Measurements from ENCODE around the gene SIM1.

GRCh38 chr6:100336876-100337275 lies 127.8 kb downstream of the SIM1 start:
- TF ChIP-seq EZH2 (IDR thresholded peaks at IDR 0.05; ENCODE audit: borderline replicate concordance) = no peak
- TF ChIP-seq, protein P1, sequence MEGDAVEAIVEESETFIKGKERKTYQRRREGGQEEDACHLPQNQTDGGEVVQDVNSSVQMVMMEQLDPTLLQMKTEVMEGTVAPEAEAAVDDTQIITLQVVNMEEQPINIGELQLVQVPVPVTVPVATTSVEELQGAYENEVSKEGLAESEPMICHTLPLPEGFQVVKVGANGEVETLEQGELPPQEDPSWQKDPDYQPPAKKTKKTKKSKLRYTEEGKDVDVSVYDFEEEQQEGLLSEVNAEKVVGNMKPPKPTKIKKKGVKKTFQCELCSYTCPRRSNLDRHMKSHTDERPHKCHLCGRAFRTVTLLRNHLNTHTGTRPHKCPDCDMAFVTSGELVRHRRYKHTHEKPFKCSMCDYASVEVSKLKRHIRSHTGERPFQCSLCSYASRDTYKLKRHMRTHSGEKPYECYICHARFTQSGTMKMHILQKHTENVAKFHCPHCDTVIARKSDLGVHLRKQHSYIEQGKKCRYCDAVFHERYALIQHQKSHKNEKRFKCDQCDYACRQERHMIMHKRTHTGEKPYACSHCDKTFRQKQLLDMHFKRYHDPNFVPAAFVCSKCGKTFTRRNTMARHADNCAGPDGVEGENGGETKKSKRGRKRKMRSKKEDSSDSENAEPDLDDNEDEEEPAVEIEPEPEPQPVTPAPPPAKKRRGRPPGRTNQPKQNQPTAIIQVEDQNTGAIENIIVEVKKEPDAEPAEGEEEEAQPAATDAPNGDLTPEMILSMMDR (IDR thresholded peaks at IDR 0.05; ENCODE audit: poor library complexity) = no peak
- no peak for TF ChIP-seq EZH2phosphoT487 (IDR thresholded peaks at IDR 0.05; ENCODE audit: low read depth, severe bottlenecking, unreplicated experiment)

Data from hepatocyte (in vitro differentiated cells).